Fibroblast of skin of abdomen (primary cell): Measurements from ENCODE around the gene FAM117B. TPM values are rescaled to one million over a fixed set of nuclear protein-coding genes. Genes with fewer than 3 reads are reported as not detected.

Experiments
- DNase-seq: peaks from one replicate; pipeline ENCODE4 v3.0.0-alpha.2; 2013
- polyA plus RNA-seq, 2 experiments: library from polyadenylated mRNA; unstranded; fragments of 120-200 nt; gene quantifications; one replicate each; pipeline ENCODE4 v1.2.1, GENCODE V29; 2013; ENCODE audit not compliant: insufficient read length in 2 of 2

FAM117B gene
- polyA plus RNA-seq (2013, experiment 1 of 2; ENCODE audit: insufficient read length) = 3.3 TPM
- polyA plus RNA-seq (2013, experiment 2 of 2; ENCODE audit: insufficient read length) = 2.5 TPM

- DNase-seq = peak; percentile 97
Measured at GRCh38 chr2:202634556-202635427, at the start of gene FAM117B. Gene FAM117B, plus strand, starts transcription at chr2:202634969. Its CDS starts 219 bp downstream, at chr2:202635188.

- DNase-seq = peak; percentile 65
Measured at GRCh38 chr2:202588647-202589581, 45.9 kb upstream of the FAM117B start.

- no peak for DNase-seq
Measured at GRCh38 chr2:202589582-202589949, 45.2 kb upstream of the FAM117B start.

- DNase-seq = no peak
Measured at GRCh38 chr2:202592566-202592965, 42.2 kb upstream of the FAM117B start.

GRCh38 chr2:202599105-202599504 is 35.7 kb upstream of the FAM117B start:
- DNase-seq = no peak

GRCh38 chr2:202599911-202600310 is 34.9 kb upstream of the FAM117B start:
- no peak for DNase-seq

- no peak for DNase-seq
Measured at GRCh38 chr2:202604699-202605098, 30.1 kb upstream of the FAM117B start.

- no peak for DNase-seq
Measured at GRCh38 chr2:202605174-202605573, 29.6 kb upstream of the FAM117B start.

GRCh38 chr2:202608142-202608852 is 26.5 kb upstream of the FAM117B start:
- DNase-seq = no peak

- DNase-seq = no peak
Measured at GRCh38 chr2:202609381-202610145, 25.2 kb upstream of the FAM117B start.

GRCh38 chr2:202610380-202610779 is 24.4 kb upstream of the FAM117B start:
- DNase-seq = peak; percentile 19

- no peak for DNase-seq
Measured at GRCh38 chr2:202612145-202612544, 22.6 kb upstream of the FAM117B start.

- DNase-seq = no peak
Measured at GRCh38 chr2:202613479-202613878, 21.3 kb upstream of the FAM117B start.

- DNase-seq = no peak
Measured at GRCh38 chr2:202624133-202624532, 10.6 kb upstream of the FAM117B start.

GRCh38 chr2:202627042-202627441 is 7.7 kb upstream of the FAM117B start:
- no peak for DNase-seq

- no peak for DNase-seq
Measured at GRCh38 chr2:202628646-202629198, 6.0 kb upstream of the FAM117B start.

GRCh38 chr2:202632682-202633290 is 2.0 kb upstream of the FAM117B start:
- no peak for DNase-seq

- no peak for DNase-seq
Measured at GRCh38 chr2:202633470-202633869, 1.3 kb upstream of the FAM117B start.

GRCh38 chr2:202635428-202636212 is 851 bp downstream of the FAM117B start:
- peak; percentile 60 for DNase-seq

GRCh38 chr2:202636213-202636513 is 1.4 kb downstream of the FAM117B start:
- no peak for DNase-seq
